Aortic smooth muscle cell (primary cell): ENCODE data around the gene PEX10. TPM values are rescaled to one million over a fixed set of nuclear protein-coding genes. Genes with fewer than 3 reads are reported as not detected.

Experiments used
- total RNA-seq: library from RNA; depleted of rRNA; stranded (reverse); fragments of >200 nt; gene quantifications from 2 replicates; pipeline ENCODE4 v1.2.3, GENCODE V29; 2014

PEX10 gene
- 28.4 and 28.8 TPM in 2 replicates for total RNA-seq

DNA sequence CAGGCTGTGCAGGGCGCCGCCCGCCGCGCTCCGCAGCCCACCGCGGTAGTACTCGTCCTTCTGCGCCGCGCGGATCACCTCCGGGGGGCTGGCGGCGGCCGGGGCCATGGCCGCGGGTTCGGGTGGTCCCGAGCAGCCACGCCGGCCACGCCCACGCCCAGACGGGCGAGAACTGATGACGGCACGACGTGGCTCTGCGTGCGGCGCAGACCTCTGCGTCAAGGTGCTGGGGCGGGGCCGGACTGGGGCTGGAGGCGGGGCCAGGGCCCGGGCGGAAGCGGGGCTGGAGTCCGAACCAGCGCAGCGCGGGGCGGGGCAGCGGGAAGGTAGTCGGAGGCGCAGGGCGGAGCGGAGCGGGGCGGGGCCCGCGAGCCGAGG lies at the start of gene PEX10:
Gene PEX10, minus strand, starts transcription at position 170 of the 378 bp plus-strand sequence. Its CDS starts 62 bp downstream, at position 108.

GRCh38 chr1:2391041-2391930 lies 21.1 kb downstream of the PEX10 start, which contains the start of the genes MORN1 and RER1:
Gene MORN1 (minus strand): TSS chr1:2391554. CDS start chr1:2391533, 21 bp downstream.
Gene RER1 (plus strand): TSS chr1:2391841. CDS start chr1:2395791, 3,950 bp downstream.

Other genes starting within 250 kb of the PEX10 start
- gene FAAP20, start 217.8 kb downstream of the PEX10 start, total RNA-seq: 15.4 and 16.9 TPM in 2 replicates
- 27.0 and 29.8 TPM in 2 replicates for gene SKI, start 184.2 kb downstream of the PEX10 start, total RNA-seq
- gene MORN1, start 21.0 kb downstream of the PEX10 start, total RNA-seq: 6.2 and 7.5 TPM in 2 replicates
- gene RER1, start 20.7 kb downstream of the PEX10 start, total RNA-seq: 94.7 and 122 TPM in 2 replicates
- 3.2 and 5.9 TPM in 2 replicates for gene PLCH2, start 63.7 kb upstream of the PEX10 start, total RNA-seq
- gene PANK4, start 114.0 kb upstream of the PEX10 start, total RNA-seq: 16.4 and 20.5 TPM in 2 replicates
- 0.06 TPM in 1 of 2 replicates, not detected in the other for gene HES5, start 117.7 kb upstream of the PEX10 start, total RNA-seq
- 25.8 and 26.2 TPM in 2 replicates for gene TNFRSF14, start 143.8 kb upstream of the PEX10 start, total RNA-seq
- gene PRXL2B, start 174.2 kb upstream of the PEX10 start, total RNA-seq: 10.9 and 11.1 TPM in 2 replicates
- 0.40 and 0.75 TPM in 2 replicates for gene MMEL1, start 220.5 kb upstream of the PEX10 start, total RNA-seq